ENCODE measurements around the gene PIGO. TPM values are rescaled to one million over a fixed set of nuclear protein-coding genes. Genes with fewer than 3 reads are reported as not detected.

The PIGO gene
- total RNA-seq, 1 donor from 2014 or later, result 25.2 TPM

DNA sequence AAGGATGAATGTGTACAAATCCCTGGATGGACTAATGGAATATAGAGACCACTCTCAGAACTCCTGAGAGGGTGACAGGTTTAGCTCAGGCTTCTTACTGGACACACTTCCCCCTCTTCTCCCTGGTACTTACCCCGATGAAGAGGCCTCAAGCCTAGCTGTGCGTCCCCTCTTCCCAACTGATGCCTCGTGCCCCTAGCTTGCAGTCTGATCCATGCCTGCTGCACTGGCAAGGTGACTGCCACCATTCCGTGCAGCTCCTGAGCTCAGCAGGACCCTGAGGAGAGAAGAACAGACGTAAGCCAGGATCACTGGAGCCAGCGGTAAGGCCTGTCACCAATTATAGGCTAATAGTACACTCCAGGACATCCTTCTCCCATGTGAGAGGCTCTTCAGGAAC is 12.1 kb upstream of the PIGO start:
- no peak for DNase-seq
- intact Hi-C loops (cut with DNase I), result no loop called here
- TF ChIP-seq, protein P1, sequence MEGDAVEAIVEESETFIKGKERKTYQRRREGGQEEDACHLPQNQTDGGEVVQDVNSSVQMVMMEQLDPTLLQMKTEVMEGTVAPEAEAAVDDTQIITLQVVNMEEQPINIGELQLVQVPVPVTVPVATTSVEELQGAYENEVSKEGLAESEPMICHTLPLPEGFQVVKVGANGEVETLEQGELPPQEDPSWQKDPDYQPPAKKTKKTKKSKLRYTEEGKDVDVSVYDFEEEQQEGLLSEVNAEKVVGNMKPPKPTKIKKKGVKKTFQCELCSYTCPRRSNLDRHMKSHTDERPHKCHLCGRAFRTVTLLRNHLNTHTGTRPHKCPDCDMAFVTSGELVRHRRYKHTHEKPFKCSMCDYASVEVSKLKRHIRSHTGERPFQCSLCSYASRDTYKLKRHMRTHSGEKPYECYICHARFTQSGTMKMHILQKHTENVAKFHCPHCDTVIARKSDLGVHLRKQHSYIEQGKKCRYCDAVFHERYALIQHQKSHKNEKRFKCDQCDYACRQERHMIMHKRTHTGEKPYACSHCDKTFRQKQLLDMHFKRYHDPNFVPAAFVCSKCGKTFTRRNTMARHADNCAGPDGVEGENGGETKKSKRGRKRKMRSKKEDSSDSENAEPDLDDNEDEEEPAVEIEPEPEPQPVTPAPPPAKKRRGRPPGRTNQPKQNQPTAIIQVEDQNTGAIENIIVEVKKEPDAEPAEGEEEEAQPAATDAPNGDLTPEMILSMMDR (IDR thresholded peaks at IDR 0.05), result no peak
- Histone ChIP-seq H3K36me3 (peaks cover 44% of the 10 kb centered on the region), H3K27ac (no peak overlapping the region), H3K9me3 (no peaks in the 10 kb centered on the region), H3K4me1 (peaks cover 32% of the 10 kb centered on the region), H3K27me3 (no peaks in the 10 kb centered on the region), H3K4me3 (no peak overlapping the region)
- ATAC-seq, result no peak

DNA sequence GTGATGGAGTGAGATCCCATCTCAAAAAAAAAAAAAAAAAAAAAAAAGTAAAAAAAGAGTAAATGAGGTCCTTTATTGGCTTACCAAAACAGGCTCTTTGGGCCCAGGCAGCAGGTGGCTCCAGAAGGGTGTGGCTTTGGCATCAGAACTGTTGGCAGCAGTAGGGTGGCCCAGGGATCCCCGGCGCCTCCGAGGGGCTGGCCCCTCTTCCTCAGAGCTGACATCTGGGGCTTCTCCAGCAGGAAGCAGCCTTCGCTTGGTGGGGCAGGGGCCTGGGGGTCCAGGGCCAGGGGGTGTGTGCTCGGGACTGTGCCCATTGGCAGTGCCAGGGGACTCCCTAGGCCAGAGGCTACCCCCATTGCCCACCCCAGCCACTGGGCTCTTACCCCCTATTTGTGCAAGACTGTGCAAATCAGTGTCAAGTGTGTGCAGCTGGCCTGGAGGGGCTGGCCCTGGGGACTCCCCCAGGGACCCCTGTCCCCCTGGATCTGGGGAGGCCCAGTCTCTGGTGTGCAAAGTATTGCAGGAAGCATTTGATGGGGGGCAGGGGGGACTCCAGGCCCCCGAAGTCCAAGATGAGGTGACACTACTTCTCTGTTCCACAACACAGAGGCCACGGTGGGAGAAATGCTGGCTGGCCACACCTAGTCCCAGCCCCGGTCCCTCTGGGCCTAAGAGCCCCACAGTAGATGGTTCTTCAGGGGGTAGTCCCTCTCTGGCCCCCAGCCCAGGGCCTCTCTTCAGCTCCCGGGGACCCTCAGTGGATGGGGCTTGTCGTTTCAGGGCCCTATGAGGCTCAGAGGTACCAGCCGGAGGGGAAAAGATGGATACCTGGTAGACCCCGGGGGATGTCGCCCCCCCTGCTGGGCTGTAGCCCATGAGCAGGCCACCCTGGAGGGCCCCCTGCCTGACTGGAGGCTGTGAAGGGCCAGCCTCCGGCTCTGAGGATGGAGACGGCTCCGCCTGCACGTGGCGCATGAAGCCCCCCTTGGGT is 11.2 kb upstream of the PIGO start:
- DNase-seq, result peak; percentile 48
- no peak for ATAC-seq
- intact Hi-C loops (cut with DNase I), result no loop called here
- TF ChIP-seq, protein P1 (IDR thresholded peaks at IDR 0.05), result no peak
- Histone ChIP-seq H3K27ac (no peak overlapping the region), H3K4me3 (no peak overlapping the region), H3K27me3 (no peaks in the 10 kb centered on the region), H3K4me1 (peaks cover 27% of the 10 kb centered on the region), H3K9me3 (no peaks in the 10 kb centered on the region), H3K36me3 (peaks cover 44% of the 10 kb centered on the region)

DNA sequence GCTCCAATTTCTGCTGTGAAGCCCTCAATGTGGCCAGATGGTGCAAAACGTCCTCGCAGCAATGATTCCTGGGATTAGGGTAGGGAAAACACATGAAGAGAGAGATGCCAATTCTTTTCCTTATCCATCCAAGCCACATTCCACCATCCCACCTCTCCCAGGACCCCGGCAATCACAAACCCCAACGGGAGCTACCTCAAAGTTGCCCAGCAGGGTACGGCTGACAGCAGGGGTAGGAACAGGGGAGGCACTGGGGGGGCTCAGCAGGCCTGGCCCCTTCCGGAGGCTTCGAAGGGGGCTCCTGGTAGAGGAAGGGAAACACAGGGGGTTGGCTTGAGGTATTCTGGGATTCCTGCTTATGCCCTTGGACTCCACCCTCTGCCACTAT is 9.9 kb upstream of the PIGO start:
- intact Hi-C loops (cut with DNase I), result no loop called here
- ATAC-seq, result no peak

DNA sequence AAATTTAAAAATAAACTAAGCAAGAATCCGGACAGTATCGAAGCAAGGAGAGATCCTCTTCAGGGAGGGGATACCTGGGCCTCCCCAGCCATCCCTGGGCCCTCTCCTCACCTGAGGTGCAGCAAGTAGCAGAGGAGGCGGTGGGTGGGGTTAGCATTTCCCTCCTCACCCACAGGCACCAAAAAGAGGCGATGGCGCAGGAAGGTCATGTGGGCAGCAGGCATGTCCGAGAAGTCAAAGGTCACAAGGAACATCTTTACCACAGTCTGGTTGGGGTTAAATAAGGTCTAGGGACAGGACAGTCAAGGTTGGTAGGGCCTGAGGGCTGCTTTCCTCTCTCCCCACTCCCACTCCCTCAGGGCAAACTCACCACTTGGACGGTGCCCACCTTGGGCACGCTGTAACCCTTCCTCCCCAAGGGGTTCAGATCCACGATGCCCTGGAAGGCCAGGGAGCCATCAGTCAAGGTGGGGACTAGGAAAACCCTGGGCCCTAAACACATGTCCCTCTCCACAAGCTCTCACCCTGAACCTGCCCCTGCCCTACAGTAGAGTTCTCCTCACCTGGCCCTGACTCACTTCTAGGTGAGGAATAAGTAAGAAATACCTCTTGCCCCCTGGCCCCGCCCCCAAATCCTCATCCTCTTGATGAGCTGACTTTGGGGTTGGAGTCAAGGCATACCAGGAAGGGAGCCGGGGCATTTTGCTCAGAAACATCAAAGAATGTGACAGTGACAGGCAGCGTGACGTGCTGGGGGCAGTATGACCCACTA is 9.4 kb upstream of the PIGO start:
- TF ChIP-seq, protein P1 (IDR thresholded peaks at IDR 0.05), result no peak
- H3K36me3 ChIP-seq, result peaks cover 54% of the 10 kb centered on the region
- intact Hi-C loops (cut with DNase I), result no loop called here

More for the DNA sequence above, 9.9 kb upstream of the PIGO start:
- no peaks in the 10 kb centered on the region for H3K27me3 ChIP-seq
- TF ChIP-seq, protein P1 (IDR thresholded peaks at IDR 0.05), result no peak
- H3K4me1 ChIP-seq, result peaks cover 30% of the 10 kb centered on the region
- no peaks in the 10 kb centered on the region for H3K9me3 ChIP-seq
- H3K4me3 ChIP-seq, result no peak overlapping the region
- H3K36me3 ChIP-seq, result peaks cover 48% of the 10 kb centered on the region
- no peak overlapping the region for H3K27ac ChIP-seq
- peak; percentile 48 for DNase-seq

DNA sequence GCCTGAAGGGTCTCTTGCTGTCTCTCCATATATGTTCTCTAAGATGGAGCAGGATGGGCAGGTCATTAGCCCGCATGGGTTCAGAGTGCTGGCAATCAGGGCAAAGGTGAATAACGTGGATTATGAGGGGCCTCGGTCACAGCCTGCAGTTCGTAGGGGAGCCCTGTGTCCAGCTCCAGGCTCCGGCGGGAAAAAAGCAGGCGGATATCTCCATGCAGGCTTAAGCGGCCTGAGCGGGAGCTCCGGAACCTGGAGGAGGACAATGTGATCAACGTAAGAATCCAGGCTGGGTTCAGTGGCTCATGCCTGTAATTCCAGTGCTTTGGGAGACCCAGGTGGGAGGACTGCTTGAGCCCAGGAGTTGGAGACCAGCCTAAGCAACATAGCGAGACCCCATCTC is 8.7 kb upstream of the PIGO start:
- intact Hi-C loops (cut with DNase I), result no loop called here
- TF ChIP-seq, protein P1 (IDR thresholded peaks at IDR 0.05), result no peak
- H3K4me1 ChIP-seq, result peaks cover 22% of the 10 kb centered on the region
- H3K9me3 ChIP-seq, result no peaks in the 10 kb centered on the region
- no peak overlapping the region for H3K4me3 ChIP-seq
- DNase-seq (peak; percentile 16), ATAC-seq (no peak)
- H3K27ac ChIP-seq, result no peak overlapping the region
- no peaks in the 10 kb centered on the region for H3K27me3 ChIP-seq
- peaks cover 60% of the 10 kb centered on the region for H3K36me3 ChIP-seq

More for the DNA sequence above, 9.4 kb upstream of the PIGO start:
- H3K27ac ChIP-seq, result no peak overlapping the region
- no peak overlapping the region for H3K4me3 ChIP-seq
- H3K9me3 ChIP-seq, result no peaks in the 10 kb centered on the region
- ATAC-seq, result no peak
- DNase-seq, result peak; percentile 53
- H3K4me1 ChIP-seq, result peaks cover 28% of the 10 kb centered on the region
- no peaks in the 10 kb centered on the region for H3K27me3 ChIP-seq
